Epithelial cell of proximal tubule (primary cell): ENCODE results near the gene MAGEL2. TPM values are rescaled to one million over a fixed set of nuclear protein-coding genes. Genes with fewer than 3 reads are reported as not detected.

Source experiments
- DNase-seq: peaks from one replicate; pipeline ENCODE4 v3.0.0-alpha.2; 2011; ENCODE audit warnings: low read depth
- H3K4me3 ChIP-seq: 2 replicates; pipeline ENCODE4 v1.5.1; 2011; ENCODE audit warnings: low read depth, mild to moderate bottlenecking, low read length
- total RNA-seq: library from RNA; depleted of rRNA; stranded (reverse); fragments of >200 nt; gene quantifications from 2 replicates; pipeline ENCODE4 v1.2.3, GENCODE V29; 2015
- TF ChIP-seq, protein P1 (sequence below): conservative IDR thresholded peaks from 2 replicates; pipeline ENCODE4 v1.5.1; 2012; ENCODE audit warnings: low read depth, mild to moderate bottlenecking, low read length

Gene MAGEL2
- total RNA-seq, 1 donor from 2014 or later: 0.23 TPM

GRCh38 chr15:23646165-23647000 lies 1.3 kb downstream of the MAGEL2 start:
- no peak for DNase-seq
- TF ChIP-seq, protein P1, sequence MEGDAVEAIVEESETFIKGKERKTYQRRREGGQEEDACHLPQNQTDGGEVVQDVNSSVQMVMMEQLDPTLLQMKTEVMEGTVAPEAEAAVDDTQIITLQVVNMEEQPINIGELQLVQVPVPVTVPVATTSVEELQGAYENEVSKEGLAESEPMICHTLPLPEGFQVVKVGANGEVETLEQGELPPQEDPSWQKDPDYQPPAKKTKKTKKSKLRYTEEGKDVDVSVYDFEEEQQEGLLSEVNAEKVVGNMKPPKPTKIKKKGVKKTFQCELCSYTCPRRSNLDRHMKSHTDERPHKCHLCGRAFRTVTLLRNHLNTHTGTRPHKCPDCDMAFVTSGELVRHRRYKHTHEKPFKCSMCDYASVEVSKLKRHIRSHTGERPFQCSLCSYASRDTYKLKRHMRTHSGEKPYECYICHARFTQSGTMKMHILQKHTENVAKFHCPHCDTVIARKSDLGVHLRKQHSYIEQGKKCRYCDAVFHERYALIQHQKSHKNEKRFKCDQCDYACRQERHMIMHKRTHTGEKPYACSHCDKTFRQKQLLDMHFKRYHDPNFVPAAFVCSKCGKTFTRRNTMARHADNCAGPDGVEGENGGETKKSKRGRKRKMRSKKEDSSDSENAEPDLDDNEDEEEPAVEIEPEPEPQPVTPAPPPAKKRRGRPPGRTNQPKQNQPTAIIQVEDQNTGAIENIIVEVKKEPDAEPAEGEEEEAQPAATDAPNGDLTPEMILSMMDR: no peak

DNA sequence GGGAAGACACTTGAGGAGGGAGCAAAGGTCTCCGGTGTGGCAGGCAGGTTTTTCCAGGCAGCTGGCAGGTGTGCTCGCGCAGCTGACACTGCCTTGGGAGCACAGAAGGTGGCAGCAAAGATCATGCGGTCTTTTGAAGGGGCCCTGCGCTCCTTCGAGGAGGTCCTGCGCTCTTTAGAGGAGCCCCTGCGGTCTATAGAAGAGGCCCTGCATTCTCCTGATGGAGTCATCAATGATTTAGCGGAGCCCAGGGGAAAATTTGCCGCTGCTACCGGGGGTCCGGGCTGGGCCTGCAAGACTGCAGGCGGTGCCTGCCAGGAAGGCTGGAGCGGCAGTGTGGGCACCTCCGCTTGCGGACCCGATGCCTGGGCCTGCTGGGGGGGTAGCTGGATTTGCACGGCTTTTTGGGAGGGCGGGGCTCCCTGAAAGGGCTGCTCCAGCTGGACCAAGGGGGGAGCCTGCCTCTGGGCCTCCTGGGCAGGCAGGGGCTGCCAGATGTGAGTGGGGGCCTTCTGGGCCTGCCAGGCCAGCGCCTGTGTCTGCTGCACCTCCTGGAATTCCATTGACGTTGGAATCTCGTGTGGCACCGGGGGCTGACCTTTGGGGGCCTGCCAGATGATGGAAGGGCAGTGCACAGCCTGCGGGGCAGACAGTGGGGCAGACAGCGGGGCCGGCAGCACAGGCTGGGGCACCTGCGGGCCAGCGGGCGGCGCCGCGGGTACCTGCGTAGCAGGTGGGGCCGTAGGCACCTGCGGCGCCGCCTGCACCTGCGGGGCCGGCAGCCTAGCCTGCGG lies 2.1 kb downstream of the MAGEL2 start:
- TF ChIP-seq, protein P1: no peak
- DNase-seq: no peak

More at GRCh38 chr15:23646165-23647000, 1.3 kb downstream of the MAGEL2 start:
- no peak overlapping the region for H3K4me3 ChIP-seq

GRCh38 chr15:23644829-23645228 lies 2.8 kb downstream of the MAGEL2 start:
- DNase-seq: no peak
- TF ChIP-seq, protein P1: no peak
- H3K4me3 ChIP-seq: no peak overlapping the region

More for the DNA sequence above, 2.1 kb downstream of the MAGEL2 start:
- no peak overlapping the region for H3K4me3 ChIP-seq

DNA sequence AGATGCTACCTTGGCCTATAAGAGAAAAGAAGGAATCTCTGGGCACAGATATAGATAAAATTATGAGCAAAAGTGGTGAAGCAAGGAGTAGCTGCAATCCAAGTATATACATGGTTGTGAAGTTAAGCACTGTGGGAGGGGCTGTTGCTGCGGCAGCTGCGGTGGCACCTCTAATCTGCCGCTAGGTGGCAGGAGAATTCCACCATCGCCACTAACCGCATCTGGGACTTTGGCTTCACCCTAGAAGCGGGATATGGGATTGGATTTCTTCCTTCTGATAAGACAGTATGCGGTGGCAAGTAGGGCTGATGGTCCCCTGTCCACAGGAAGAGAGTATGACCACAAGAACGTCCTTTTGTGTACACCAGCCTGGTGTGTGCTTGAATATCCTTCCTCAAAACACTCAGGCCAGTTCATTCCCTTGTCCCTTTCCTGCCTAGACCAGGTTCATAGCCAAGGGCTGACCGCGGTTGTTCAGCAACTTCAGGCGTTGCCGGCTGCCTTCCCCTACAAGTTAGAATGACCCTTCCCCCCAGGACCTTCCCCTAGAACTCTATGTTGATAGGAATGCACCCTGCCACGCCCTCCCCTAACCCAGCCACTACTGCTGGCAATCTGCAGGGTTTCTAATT lies 5.1 kb downstream of the MAGEL2 start:
- no peak overlapping the region for H3K4me3 ChIP-seq
- DNase-seq: no peak
- TF ChIP-seq, protein P1: peak; percentile 70

GRCh38 chr15:23634181-23634580 lies 13.5 kb downstream of the MAGEL2 start:
- TF ChIP-seq, protein P1: no peak
- no peak overlapping the region for H3K4me3 ChIP-seq
- no peak for DNase-seq

- DNase-seq: no peak
- TF ChIP-seq, protein P1: peak; percentile 61
- H3K4me3 ChIP-seq: no peak overlapping the region
These were observed 18.3 kb downstream of the MAGEL2 start for GRCh38 chr15:23629234-23629805.
